SK-N-MC (cell line): ENCODE measurements around the gene SORBS1.

Experiments
- EZH2 ChIP-seq: fragments of 200-600 bp; sonication (generic); IDR thresholded peaks from one replicate; pipeline ENCODE4 v1.6.1; 2017; ENCODE audit warnings: antibody characterized with exemption
- FOXP2 ChIP-seq: optimal IDR thresholded peaks from 2 replicates; pipeline ENCODE3; 2011; ENCODE audit warnings: mild to moderate bottlenecking, moderate library complexity; ENCODE audit not compliant: insufficient read depth; ENCODE audit errors: extremely low read length, control extremely low read depth
- POLR2AphosphoS5 ChIP-seq: IDR thresholded peaks from 2 replicates; pipeline ENCODE4 v1.6.1; 2012; ENCODE audit warnings: mild to moderate bottlenecking, low read depth, low read length, borderline replicate concordance

- TF ChIP-seq EZH2, result no peak
- TF ChIP-seq POLR2AphosphoS5, result no peak
- no peak for TF ChIP-seq FOXP2
Observed at GRCh38 chr10:95469676-95470075, 91.5 kb downstream of the SORBS1 start.
